Stimulated activated CD8-positive, alpha-beta memory T cell treated with anti-CD3 and anti-CD28 coated beads, Interleukin-12 subunit alpha, Interleukin-12 subunit beta, amount 100 ng/mL, for 24 hours (primary cell): ENCODE measurements around the gene TNK1.

Experiments used
- DNase-seq: peaks from one replicate; pipeline ENCODE4 v3.0.0-alpha.2; 2020; ENCODE audit errors: extremely low read depth

TNK1 gene

GRCh38 chr17:7435676-7436555, 55.0 kb downstream of the TNK1 start:
- no peak for DNase-seq

GRCh38 chr17:7436556-7437368, 55.9 kb downstream of the TNK1 start:
- DNase-seq = peak; percentile 53

- no peak for DNase-seq
Measured at GRCh38 chr17:7437369-7437863, 56.5 kb downstream of the TNK1 start.

- DNase-seq = no peak
Measured at GRCh38 chr17:7437950-7438614, 57.2 kb downstream of the TNK1 start.

GRCh38 chr17:7438656-7439460, 58.0 kb downstream of the TNK1 start:
- no peak for DNase-seq
